Brain microvascular endothelial cell (primary cell): Measurements from ENCODE around the gene KCNG2.

Experiments
- DNase-seq: peaks from one replicate; pipeline ENCODE4 v3.0.0-alpha.2; 2020
- H3K27ac ChIP-seq: fragments of 250-450 bp; sonication (Bioruptor Pico); 2 replicates; pipeline ENCODE4 v1.5.1; 2020; ENCODE audit warnings: mild to moderate bottlenecking, moderate library complexity
- H3K27me3 ChIP-seq: fragments of 250-450 bp; sonication (Bioruptor Pico); replicated peaks from 2 replicates; pipeline ENCODE4 v1.5.1; 2020; ENCODE audit warnings: mild to moderate bottlenecking
- H3K36me3 ChIP-seq: fragments of 250-450 bp; sonication (Bioruptor Pico); replicated peaks from 2 replicates; pipeline ENCODE4 v1.5.1; 2020; ENCODE audit warnings: mild to moderate bottlenecking
- H3K4me3 ChIP-seq: 2 replicates; pipeline ENCODE4 v1.5.1; 2011; ENCODE audit warnings: low read depth, mild to moderate bottlenecking, control low read depth, low read length, moderate library complexity
- CTCF ChIP-seq: IDR thresholded peaks from 2 replicates; pipeline ENCODE4 v1.5.1; 2011; ENCODE audit warnings: low read depth, mild to moderate bottlenecking, moderate library complexity, low read length, control low read depth, inconsistent platforms; ENCODE audit errors: missing control alignments
- in situ Hi-C: cut with HindIII; loops from 2 replicates; pipeline ENCODE4 v1.10.0; 2017; ENCODE audit warnings: low sequenced_read_pairs, low pct_ligation_motif_present

The KCNG2 gene

GRCh38 chr18:79787865-79788733, 9.6 kb upstream of the KCNG2 start:
- Histone ChIP-seq H3K27ac (no peak overlapping the region), H3K27me3 (peaks cover 28% of the 10 kb centered on the region), H3K4me3 (no peak overlapping the region), H3K36me3 (no peaks in the 10 kb centered on the region)
- in situ Hi-C loops: no loop called here
- no peak for DNase-seq
- no peak for TF ChIP-seq CTCF

- no peaks in the 10 kb centered on the region for H3K36me3 ChIP-seq
- no peak overlapping the region for H3K27ac ChIP-seq
- no peak for DNase-seq
- no peak overlapping the region for H3K4me3 ChIP-seq
- H3K27me3 ChIP-seq: peaks cover 28% of the 10 kb centered on the region
- TF ChIP-seq CTCF: no peak
- in situ Hi-C loops: no loop called here
Observed at GRCh38 chr18:79788734-79789085, 9.0 kb upstream of the KCNG2 start.

GRCh38 chr18:79789091-79789891, 8.4 kb upstream of the KCNG2 start:
- TF ChIP-seq CTCF: no peak
- Histone ChIP-seq H3K27ac (no peak overlapping the region), H3K27me3 (peaks cover 28% of the 10 kb centered on the region), H3K36me3 (no peaks in the 10 kb centered on the region), H3K4me3 (no peak overlapping the region)
- in situ Hi-C loops: no loop called here
- DNase-seq: no peak

- no peak for DNase-seq
- no peaks in the 10 kb centered on the region for H3K36me3 ChIP-seq
- in situ Hi-C loops: no loop called here
- H3K27ac ChIP-seq: no peak overlapping the region
- no peak for TF ChIP-seq CTCF
- no peak overlapping the region for H3K4me3 ChIP-seq
- peaks cover 24% of the 10 kb centered on the region for H3K27me3 ChIP-seq
Observed at GRCh38 chr18:79789901-79790890, 7.5 kb upstream of the KCNG2 start.
